PC-9 (cell line): Measurements from ENCODE around the gene AFAP1. TPM values are rescaled to one million over a fixed set of nuclear protein-coding genes. Genes with fewer than 3 reads are reported as not detected.
A peak's percentile ranks its signal among the peaks of the same experiment; 100 is the strongest.

Source experiments
- BruUV-seq: library from RNA; stranded (reverse); fragments of 400-500 nt; replicated peaks from 2 replicates; lab custom pipeline; 2021; lab: Mats Ljungman, UMichigan
- CTCF ChIA-PET: fragments of 300-600 bp; sonication (Branson Sonifier 250); formaldehyde crosslinking; loops from one replicate; lab custom pipeline; 2022; ENCODE audit warnings: antibody characterized with exemption; lab: Charles Lee
- POLR2A ChIA-PET: fragments of 300-600 bp; sonication (Branson Sonifier 250); formaldehyde crosslinking; loops from one replicate; lab custom pipeline; 2022; ENCODE audit warnings: antibody characterized with exemption; ENCODE audit not compliant: unreplicated experiment; lab: Charles Lee
- DNase-seq, 2 experiments: peaks; one replicate each; pipeline versions ENCODE4 v3.0.0 to v3.0.0-alpha.2; 2015 to 2022; ENCODE audit warnings: mixed read lengths in 1 of 2
- H2AFZ ChIP-seq: fragments of 200-600 bp; sonication (generic); 2 replicates; pipeline ENCODE4 v1.8.1; 2017; ENCODE audit warnings: antibody characterized with exemption
- H3F3A ChIP-seq: fragments of 200-600 bp; sonication (generic); 2 replicates; pipeline ENCODE4 v1.8.1; 2017; ENCODE audit warnings: antibody characterized with exemption, mild to moderate bottlenecking, low read depth; ENCODE audit not compliant: insufficient read depth
- H3K27ac ChIP-seq: fragments of 200-600 bp; sonication (generic); 2 replicates; pipeline ENCODE4 v1.6.1; 2016; ENCODE audit warnings: mixed run types
- H3K27me3 ChIP-seq: fragments of 200-600 bp; sonication (generic); 2 replicates; pipeline ENCODE4 v1.6.1; 2016; ENCODE audit warnings: low read depth, mixed run types; ENCODE audit not compliant: insufficient read depth
- H3K36me3 ChIP-seq: fragments of 200-600 bp; sonication (generic); 2 replicates; pipeline ENCODE4 v1.6.1; 2016; ENCODE audit warnings: low read depth, mixed run types
- H3K4me1 ChIP-seq: fragments of 200-600 bp; sonication (generic); replicated peaks from 2 replicates; pipeline ENCODE4 v1.6.1; 2016; ENCODE audit warnings: mixed run types; ENCODE audit not compliant: insufficient read depth
- H3K4me2 ChIP-seq: fragments of 200-600 bp; sonication (generic); 2 replicates; pipeline ENCODE4 v1.6.1; 2017; ENCODE audit warnings: mixed run types
- H3K4me3 ChIP-seq: fragments of 200-600 bp; sonication (generic); 2 replicates; pipeline ENCODE4 v1.6.1; 2016; ENCODE audit warnings: mixed run types
- H3K79me2 ChIP-seq: fragments of 200-600 bp; sonication (generic); 2 replicates; pipeline ENCODE4 v1.6.1; 2017; ENCODE audit warnings: low read depth, mixed run types
- H3K9me2 ChIP-seq: fragments of 200-600 bp; sonication (generic); 2 replicates; pipeline ENCODE4 v1.8.1; 2017; ENCODE audit warnings: mild to moderate bottlenecking; ENCODE audit not compliant: insufficient read depth
- H3K9me3 ChIP-seq: fragments of 200-600 bp; sonication (generic); 2 replicates; pipeline ENCODE4 v1.8.1; 2016; ENCODE audit warnings: low read depth; ENCODE audit not compliant: insufficient read depth
- H4K20me1 ChIP-seq: fragments of 200-600 bp; sonication (generic); 2 replicates; pipeline ENCODE4 v1.8.1; 2017; ENCODE audit not compliant: insufficient read depth
- EZH2 ChIP-seq: fragments of 200-600 bp; sonication (generic); IDR thresholded peaks from 2 replicates; pipeline ENCODE4 v1.8.0; 2017; ENCODE audit warnings: antibody characterized with exemption, low read depth
- intact Hi-C: fragments of 100-400 bp; cut with micrococcal nuclease; formaldehyde crosslinking; loops from one replicate; pipeline ENCODE4 v1.10.0; 2022; ENCODE audit not compliant: unreplicated experiment
- total RNA-seq: library from RNA; stranded (reverse); gene quantifications from 2 replicates; pipeline ENCODE4 v1.2.3, GENCODE V29; 2021
- TF ChIP-seq, protein P1 (sequence below): fragments of 200-600 bp; sonication (generic); conservative IDR thresholded peaks from 2 replicates; pipeline ENCODE4 v1.6.1; 2017; ENCODE audit warnings: mixed run types, antibody characterized with exemption, mild to moderate bottlenecking, moderate library complexity

AFAP1 gene
- total RNA-seq, 1 experiment from 2014 or later = 69.6 TPM

GRCh38 chr4:7966281-7967062, 26.8 kb upstream of the AFAP1 start:
- no peak overlapping the region for H3K4me3 ChIP-seq
- H3K4me1 ChIP-seq = peaks cover 93% of the 10 kb centered on the region
- H3K4me2 ChIP-seq = no peak overlapping the region
- POLR2A ChIA-PET = no interaction called here
- no peaks in the 10 kb centered on the region for H3K9me3 ChIP-seq
- no peaks in the 10 kb centered on the region for H3K9me2 ChIP-seq
- TF ChIP-seq, protein P1, sequence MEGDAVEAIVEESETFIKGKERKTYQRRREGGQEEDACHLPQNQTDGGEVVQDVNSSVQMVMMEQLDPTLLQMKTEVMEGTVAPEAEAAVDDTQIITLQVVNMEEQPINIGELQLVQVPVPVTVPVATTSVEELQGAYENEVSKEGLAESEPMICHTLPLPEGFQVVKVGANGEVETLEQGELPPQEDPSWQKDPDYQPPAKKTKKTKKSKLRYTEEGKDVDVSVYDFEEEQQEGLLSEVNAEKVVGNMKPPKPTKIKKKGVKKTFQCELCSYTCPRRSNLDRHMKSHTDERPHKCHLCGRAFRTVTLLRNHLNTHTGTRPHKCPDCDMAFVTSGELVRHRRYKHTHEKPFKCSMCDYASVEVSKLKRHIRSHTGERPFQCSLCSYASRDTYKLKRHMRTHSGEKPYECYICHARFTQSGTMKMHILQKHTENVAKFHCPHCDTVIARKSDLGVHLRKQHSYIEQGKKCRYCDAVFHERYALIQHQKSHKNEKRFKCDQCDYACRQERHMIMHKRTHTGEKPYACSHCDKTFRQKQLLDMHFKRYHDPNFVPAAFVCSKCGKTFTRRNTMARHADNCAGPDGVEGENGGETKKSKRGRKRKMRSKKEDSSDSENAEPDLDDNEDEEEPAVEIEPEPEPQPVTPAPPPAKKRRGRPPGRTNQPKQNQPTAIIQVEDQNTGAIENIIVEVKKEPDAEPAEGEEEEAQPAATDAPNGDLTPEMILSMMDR = no peak
- no peak for TF ChIP-seq EZH2
- H3K27me3 ChIP-seq = no peaks in the 10 kb centered on the region
- CTCF ChIA-PET = no interaction called here
- DNase-seq = no peak
- peak overlapping the region; percentile 95; the same call in 1 of the 2 replicates for H3K27ac ChIP-seq
- H3F3A ChIP-seq = peaks cover 69% of the 10 kb centered on the region
- H4K20me1 ChIP-seq = no peaks in the 10 kb centered on the region
- H3K79me2 ChIP-seq = peaks cover 19% of the 10 kb centered on the region; the same call in 1 of the 2 replicates
- intact Hi-C loops = no loop called here
- BruUV-seq = no TSS peak
- no peaks in the 10 kb centered on the region for H3K36me3 ChIP-seq
- no peak overlapping the region for H2AFZ ChIP-seq

DNA sequence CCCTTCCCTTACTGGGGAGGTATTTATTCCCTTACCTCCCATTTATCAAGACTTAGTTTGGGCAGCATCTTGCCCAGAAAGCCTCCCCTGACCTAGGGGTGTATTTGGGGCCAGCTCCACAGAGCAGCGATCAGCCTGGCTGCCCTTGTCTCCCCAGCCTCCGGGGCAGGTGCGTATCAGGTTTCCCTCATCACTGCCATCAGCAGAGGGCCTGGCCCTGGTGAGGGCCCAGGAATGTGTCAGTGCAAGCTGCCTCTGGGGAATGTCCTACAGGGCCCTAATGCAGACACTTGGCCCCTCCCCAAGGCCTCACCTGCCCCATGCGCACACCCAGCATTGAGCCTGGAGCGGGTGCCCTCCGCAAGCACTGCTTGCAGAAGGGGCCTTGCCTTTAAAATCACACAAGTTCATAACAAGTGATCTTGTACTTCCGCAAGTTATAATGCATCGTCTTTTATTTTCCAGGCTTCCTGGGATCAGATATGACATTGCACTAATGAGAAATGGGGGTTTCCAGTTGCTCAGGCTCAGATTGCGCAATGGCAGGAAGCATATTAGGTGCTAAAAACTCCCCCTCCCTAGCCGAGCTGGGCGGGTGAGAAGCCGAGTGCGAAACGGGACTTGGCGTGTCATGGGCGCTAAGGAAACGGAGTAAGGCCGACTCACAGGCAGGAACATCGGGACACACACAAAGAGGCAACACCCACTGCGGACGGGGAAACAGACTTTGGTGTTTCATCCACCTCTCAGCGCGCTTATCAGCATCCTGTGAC, 25.4 kb upstream of the AFAP1 start:
- Histone ChIP-seq H2AFZ (peak overlapping the region; percentile 55; the same call in 1 of the 2 replicates), H3K36me3 (no peaks in the 10 kb centered on the region), H3K79me2 (0 out of 2 replicates have a peak, but pooled peaks cover 10% of the 10 kb centered on the region), H3K9me3 (no peaks in the 10 kb centered on the region), H3K9me2 (no peaks in the 10 kb centered on the region), H3K4me1 (peaks cover 92% of the 10 kb centered on the region), H4K20me1 (no peaks in the 10 kb centered on the region), H3K4me2 (peak overlapping the region; percentile 66), H3F3A (peaks cover 70% of the 10 kb centered on the region), H3K4me3 (peak overlapping the region; percentile 7; the same call in 1 of the 2 replicates), H3K27me3 (no peaks in the 10 kb centered on the region), H3K27ac (peak overlapping the region; percentile 95)
- intact Hi-C loops = loop anchor here (2.0 kb wide), 2 partner anchors 14 to 40 kb away; no protein-coding TSS in a partner anchor
- ChIA-PET CTCF (interaction anchor here (0.9 kb wide), 1 partner anchor 23 kb away, joined by 3 read pairs; no protein-coding TSS in a partner anchor), POLR2A (interaction anchor here (0.6 kb wide), 2 partner anchors 122 to 594 kb away, joined by 3 to 5 read pairs; no protein-coding TSS in a partner anchor)
- TF ChIP-seq, protein P1 = no peak
- TF ChIP-seq EZH2 = no peak
- BruUV-seq = no TSS peak
- DNase-seq = peak; percentile 87 to 91

GRCh38 chr4:7964459-7964858, 24.8 kb upstream of the AFAP1 start:
- TF ChIP-seq, protein P1 = no peak
- TF ChIP-seq EZH2 = no peak
- BruUV-seq = no TSS peak
- DNase-seq = no peak
- Histone ChIP-seq H3F3A (peaks cover 70% of the 10 kb centered on the region), H3K79me2 (0 out of 2 replicates have a peak, but pooled peaks cover 10% of the 10 kb centered on the region), H2AFZ (no peak overlapping the region), H3K9me3 (no peaks in the 10 kb centered on the region), H3K27ac (peak overlapping the region; percentile 95), H3K36me3 (no peaks in the 10 kb centered on the region), H3K4me2 (peak overlapping the region; percentile 66), H3K4me3 (peak overlapping the region; percentile 7; the same call in 1 of the 2 replicates), H3K9me2 (no peaks in the 10 kb centered on the region), H4K20me1 (no peaks in the 10 kb centered on the region), H3K4me1 (peaks cover 92% of the 10 kb centered on the region), H3K27me3 (no peaks in the 10 kb centered on the region)
- POLR2A ChIA-PET = interaction anchor here (0.6 kb wide), 1 partner anchor 594 kb away, joined by 5 read pairs; no protein-coding TSS in a partner anchor
- CTCF ChIA-PET = interaction anchor here (0.9 kb wide), 1 partner anchor 23 kb away, joined by 3 read pairs; no protein-coding TSS in a partner anchor
- intact Hi-C loops = loop anchor here (2.0 kb wide), 2 partner anchors 14 to 40 kb away; no protein-coding TSS in a partner anchor
